ENCODE results near the gene MARVELD3. TPM values are rescaled to one million over a fixed set of nuclear protein-coding genes. Genes with fewer than 3 reads are reported as not detected.
"Not testable (repeated sequence)": the region's sequence is repeated elsewhere in the genome, so short reads cannot be mapped to it uniquely, and the experiment has no call there.

Gene MARVELD3
- total RNA-seq, 2 experiments from 2014 or later, result not detected

- Mint-ChIP-seq H3K27ac (no peak overlapping the region), H3K27me3 (no peaks in the 10 kb centered on the region), H3K9me3 (peaks cover 2% of the 10 kb centered on the region), H3K4me3 (no peak overlapping the region), H3K4me1 (ENCODE audit: low read depth) (peaks cover 5% of the 10 kb centered on the region), H3K36me3 (peaks cover 47% of the 10 kb centered on the region)
- ChIA-PET POLR2A (no interaction called here), CTCF (interaction anchor here (1.0 kb wide), 1 partner anchor 280 kb away, joined by 3 read pairs; no protein-coding TSS in a partner anchor)
- intact Hi-C loops (cut with micrococcal nuclease), result no loop called here
- DNase-seq, result no peak
Observed at GRCh38 chr16:71681360-71681759, 55.4 kb downstream of the MARVELD3 start.

DNA sequence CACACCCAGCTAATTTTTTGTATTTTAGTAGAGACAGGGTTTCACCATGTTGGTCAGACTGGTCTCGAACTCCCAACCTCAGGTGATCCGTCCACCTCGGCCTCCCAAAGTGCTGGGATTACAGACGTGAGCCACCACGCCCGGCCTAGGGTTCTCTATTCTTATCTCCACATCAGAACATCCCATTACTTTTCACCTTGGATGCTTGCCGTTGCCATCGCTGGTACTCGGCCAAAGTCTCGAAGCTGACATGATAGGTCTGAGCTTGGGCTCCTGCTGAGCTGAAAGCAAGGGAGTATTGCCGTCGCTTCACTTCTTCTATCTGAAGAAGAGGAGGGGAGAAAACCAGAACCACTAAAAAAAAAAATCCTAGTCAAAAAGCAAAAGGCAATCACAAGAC lies 58.3 kb downstream of the MARVELD3 start:
- DNase-seq; POLR2A ChIA-PET; H3K4me3 Mint-ChIP-seq; H3K27ac Mint-ChIP-seq; intact Hi-C loops (cut with micrococcal nuclease); CTCF ChIA-PET; H3K9me3 Mint-ChIP-seq; H3K27me3 Mint-ChIP-seq; H3K4me1 Mint-ChIP-seq (ENCODE audit: low read depth): not testable (repeated sequence)
- H3K36me3 Mint-ChIP-seq, result peaks cover 42% of the 10 kb centered on the region

Other genes with a start within 250 kb of the MARVELD3 start
- gene TLE7, start 184.1 kb upstream of the MARVELD3 start, total RNA-seq, result not detected
- 1 to 10 TPM; 5.7 to 8.5 TPM for gene ZNF23, start 163.9 kb upstream of the MARVELD3 start, total RNA-seq
- gene ZNF19, start 136.9 kb upstream of the MARVELD3 start, total RNA-seq, result 1 to 10 TPM; 2.4 to 2.7 TPM
- gene CHST4, start 99.8 kb upstream of the MARVELD3 start, total RNA-seq, result not detected
- gene TAT, start 49.1 kb upstream of the MARVELD3 start, total RNA-seq, result not detected
- gene PHLPP2, start 98.5 kb downstream of the MARVELD3 start, total RNA-seq, result 10 to 100 TPM; 10.2 to 11.2 TPM
- 10 to 100 TPM; 65.9 to 66.9 TPM for gene AP1G1, start 182.7 kb downstream of the MARVELD3 start, total RNA-seq
- gene ATXN1L, start 219.8 kb downstream of the MARVELD3 start, total RNA-seq, result 10 to 100 TPM; 14.6 to 15.1 TPM